NCI-H748 treated with DMSO at 0.1 percent for 48 hours (cell line): ENCODE data around the gene IL12RB2.

Experiments used
- DNase-seq: peaks from one replicate; lab custom pipeline; 2025; lab: John Stamatoyannopoulos, UW

Gene IL12RB2

GRCh38 chr1:67348586-67349252 is 41.0 kb downstream of the IL12RB2 start:
- DNase-seq = peak; percentile 91

- DNase-seq = no peak
Measured at GRCh38 chr1:67350783-67351182, 43.1 kb downstream of the IL12RB2 start.

DNA sequence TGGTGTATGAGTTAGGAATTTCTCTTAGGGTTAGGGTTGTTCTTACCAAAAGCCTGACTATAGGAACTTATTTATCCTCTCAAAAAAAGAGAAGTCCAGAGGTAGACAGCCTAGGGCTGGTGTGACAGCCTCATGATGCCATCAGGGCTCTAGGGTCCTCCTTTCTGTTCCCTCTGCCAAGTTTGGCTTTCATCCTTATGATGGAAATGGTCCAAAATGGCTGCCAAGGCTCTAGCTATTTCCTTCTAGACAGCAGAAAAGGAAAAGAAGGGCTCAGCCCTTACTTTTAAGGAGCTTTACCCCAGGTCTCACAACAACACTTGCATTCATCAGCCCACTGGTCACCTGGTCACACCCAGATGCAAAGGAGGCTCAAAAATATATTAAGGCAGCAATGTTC is 44.5 kb downstream of the IL12RB2 start:
- DNase-seq = no peak

GRCh38 chr1:67355745-67356424 is 48.2 kb downstream of the IL12RB2 start:
- no peak for DNase-seq

- DNase-seq = no peak
Measured at GRCh38 chr1:67359592-67359991, 51.9 kb downstream of the IL12RB2 start.

DNA sequence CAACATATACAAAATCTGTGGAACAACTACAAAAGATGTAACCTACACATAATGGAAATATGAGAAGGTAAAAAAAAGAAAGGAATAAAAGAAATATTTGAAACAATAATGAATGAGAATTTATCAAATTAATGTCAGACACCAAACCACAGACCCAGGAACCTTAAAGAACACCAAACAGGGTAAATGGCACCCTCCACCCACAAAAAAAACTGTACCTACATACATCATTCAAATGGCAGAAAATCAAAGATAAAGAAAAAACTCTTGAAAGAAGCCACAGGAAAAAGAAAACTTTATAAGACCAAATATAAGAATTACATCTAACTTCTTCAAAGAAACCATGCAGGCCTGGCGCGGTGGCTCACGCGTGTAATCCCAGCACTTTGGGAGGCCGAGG is 54.0 kb downstream of the IL12RB2 start:
- no peak for DNase-seq

- DNase-seq = peak; percentile 87
Measured at GRCh38 chr1:67367370-67368045, 59.8 kb downstream of the IL12RB2 start.

DNA sequence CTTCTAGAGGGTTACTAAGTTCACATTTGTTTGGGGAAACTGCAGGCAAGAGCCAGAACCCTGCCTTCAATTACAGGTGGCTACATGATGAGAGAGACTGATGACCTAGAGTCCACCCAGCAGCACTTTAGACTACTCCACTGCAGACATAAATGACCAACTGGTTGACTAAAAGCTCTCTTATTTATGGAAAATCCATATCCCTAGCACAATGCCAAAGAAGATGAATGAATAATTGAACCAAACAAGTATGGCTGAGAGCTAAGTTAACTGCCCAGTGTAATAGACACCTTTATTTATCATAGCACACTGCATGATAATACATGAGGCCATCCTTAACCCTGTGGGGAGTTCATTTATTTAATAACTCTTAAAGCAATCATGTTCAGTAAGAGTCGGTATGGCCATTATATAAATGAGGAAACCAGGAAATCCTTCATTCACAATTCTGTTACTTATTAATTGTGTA is 60.4 kb downstream of the IL12RB2 start:
- DNase-seq = peak; percentile 87

DNA sequence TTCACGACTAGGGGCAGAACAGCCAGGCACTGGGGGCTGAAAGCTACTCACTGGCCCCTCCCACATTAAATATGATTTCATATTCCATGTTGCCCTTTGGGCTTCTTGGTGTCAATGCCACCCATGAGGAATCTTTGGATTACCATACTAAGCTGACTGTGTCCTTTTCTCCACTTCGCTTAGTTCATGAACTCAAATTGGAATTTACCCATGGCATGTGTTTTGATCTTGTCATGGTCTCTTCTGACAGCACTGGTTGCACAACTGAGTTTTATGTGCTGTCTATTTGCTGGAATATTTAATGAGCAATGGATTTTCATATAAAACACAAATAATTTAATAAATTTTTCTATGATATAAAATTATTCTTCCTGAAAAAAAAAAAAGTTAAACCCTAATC is 63.4 kb downstream of the IL12RB2 start:
- DNase-seq = no peak

GRCh38 chr1:67371681-67372080 is 64.0 kb downstream of the IL12RB2 start:
- DNase-seq = no peak

DNA sequence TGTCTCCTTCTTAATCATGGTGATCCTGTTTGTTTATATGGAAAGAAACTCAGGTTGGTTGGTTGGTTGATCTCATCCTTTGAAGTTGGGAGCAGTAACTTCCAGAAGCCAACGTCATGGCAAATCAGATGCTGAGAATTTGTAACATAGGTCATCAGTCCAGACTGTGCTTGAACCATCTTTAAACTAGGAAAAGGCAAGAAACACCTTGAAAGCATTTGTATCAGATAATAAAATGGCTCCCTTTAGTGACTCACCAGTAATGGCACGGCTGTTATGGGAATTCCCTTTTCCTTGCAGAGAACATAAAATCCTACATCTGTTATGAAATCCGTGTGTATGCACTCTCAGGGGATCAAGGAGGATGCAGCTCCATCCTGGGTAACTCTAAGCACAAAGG is 64.5 kb downstream of the IL12RB2 start:
- no peak for DNase-seq

DNA sequence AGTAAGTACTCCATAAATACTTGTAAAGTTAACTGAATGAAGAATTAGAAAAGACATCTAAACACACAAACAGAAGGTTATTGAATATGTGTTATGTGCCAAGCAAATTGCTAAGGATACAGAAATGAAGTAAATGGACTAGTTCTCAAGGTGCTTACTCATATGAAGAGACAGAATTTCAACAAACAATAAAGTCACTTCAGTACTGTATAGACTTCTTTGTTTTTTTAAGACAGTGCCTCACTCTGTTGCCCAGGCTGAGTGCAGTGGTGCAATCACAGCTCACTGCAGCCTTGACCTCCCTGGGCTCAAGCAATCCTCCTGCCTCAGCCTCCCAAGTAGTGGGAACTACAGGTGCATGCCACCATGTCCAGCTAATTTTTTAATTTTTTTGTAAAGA is 65.2 kb downstream of the IL12RB2 start:
- no peak for DNase-seq

DNA sequence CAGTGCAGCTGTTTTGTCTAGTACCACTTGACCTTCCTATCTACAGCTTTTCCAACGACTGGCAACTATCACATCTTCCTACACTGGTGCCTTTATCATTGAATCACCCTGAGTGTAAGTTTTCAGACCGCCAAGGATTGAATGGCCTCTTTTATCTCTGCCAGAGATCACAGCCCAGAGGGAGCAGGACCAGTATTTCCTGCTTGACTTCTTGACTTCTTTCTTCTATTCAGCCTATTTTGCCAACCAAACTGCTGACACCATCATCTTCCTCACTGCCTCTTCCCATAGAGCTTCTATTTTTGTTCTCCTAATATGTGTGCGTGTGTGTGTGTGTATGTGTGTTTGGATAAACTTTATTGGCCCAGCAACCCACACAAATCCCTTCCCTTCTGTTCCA is 68.7 kb downstream of the IL12RB2 start:
- no peak for DNase-seq

DNA sequence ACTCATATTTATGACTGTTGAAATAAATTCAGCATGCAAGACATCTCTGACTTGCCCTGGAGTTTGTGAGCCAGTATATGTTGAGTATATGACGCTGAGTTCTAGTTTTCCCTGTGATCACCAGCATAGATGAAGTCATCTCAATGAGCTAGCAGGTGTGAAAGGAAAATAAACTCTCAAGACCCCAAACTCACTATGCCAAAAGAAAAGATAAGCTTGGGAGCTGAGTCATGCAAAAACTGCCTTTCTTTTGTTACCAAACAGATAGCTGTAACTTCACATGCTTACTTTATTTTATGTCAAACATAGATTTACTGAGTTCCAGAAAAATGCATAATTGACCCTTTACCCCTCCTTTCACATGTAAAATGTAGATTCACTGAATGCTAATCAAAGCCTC is 69.6 kb downstream of the IL12RB2 start:
- DNase-seq = no peak

GRCh38 chr1:67381154-67381553 is 73.5 kb downstream of the IL12RB2 start:
- no peak for DNase-seq

DNA sequence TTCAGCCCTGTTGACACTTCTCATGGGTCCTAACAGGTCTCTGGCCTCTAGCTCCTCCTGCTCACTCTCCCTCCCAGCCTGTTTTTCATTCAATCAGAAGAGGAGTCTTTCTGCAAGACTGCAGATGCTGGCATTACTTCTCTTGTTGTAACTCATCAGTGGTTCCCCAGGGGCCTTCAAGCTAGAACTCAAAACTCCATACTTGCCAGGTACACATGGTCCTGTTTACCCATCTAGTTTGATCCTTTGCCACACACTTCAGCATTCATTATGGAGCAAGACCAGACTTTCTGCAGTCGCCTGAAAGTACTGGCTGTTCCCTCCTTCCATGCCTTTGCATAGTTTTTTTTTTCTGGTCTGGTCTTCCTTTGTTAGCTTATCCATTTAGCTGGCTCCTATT is 74.6 kb downstream of the IL12RB2 start:
- no peak for DNase-seq

DNA sequence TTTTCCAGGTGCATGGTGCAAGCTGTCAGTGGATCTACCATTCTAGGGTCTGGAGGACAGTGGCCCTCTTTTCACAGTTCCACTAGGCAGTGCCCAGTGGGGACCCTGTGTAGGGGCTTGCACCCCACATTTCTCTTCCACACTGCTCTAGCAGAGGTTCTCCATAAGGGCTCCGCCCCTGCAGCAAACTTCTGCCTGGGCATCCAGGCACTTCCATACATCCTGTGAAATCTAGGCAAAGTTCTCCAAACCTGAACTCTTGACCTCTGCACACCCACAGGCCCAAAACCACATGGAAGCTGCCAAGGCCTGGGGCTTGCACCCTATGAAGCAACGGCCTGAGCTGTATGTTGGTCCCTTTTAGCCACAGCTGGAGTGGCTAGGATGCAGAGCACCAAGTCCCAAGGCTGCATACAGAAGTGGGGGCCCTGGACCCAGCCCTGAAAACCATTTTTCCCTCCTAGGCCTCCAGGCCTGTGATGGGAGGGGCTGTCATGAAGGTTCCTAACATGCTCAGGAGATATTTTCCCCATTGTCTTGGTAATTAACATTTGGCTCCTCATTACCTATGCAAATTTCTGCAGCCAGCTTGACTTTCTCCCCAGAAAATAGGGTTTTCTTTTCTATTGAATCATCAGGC is 76.4 kb downstream of the IL12RB2 start:
- DNase-seq = no peak

GRCh38 chr1:67390041-67390887 is 82.6 kb downstream of the IL12RB2 start:
- DNase-seq = no peak

- no peak for DNase-seq
Measured at GRCh38 chr1:67393240-67393639, 85.6 kb downstream of the IL12RB2 start.

GRCh38 chr1:67393737-67394136 is 86.1 kb downstream of the IL12RB2 start:
- DNase-seq = no peak

GRCh38 chr1:67394548-67394947 is 86.9 kb downstream of the IL12RB2 start:
- DNase-seq = no peak
